Kidney (tissue), 14 donors: ENCODE data around the gene HTRA2. TPM values are rescaled to one million over a fixed set of nuclear protein-coding genes. Genes with fewer than 3 reads are reported as not detected.
A peak's percentile ranks its signal among the peaks of the same experiment; 100 is the strongest.

Experiments used
- DNase-seq, 5 donors: peaks; one replicate each; pipeline ENCODE4 v3.0.0-alpha.2; 2013 to 2020
- FAIRE-seq: peaks from 2 replicates; lab custom pipeline; 2012; peaks lifted over from hg19 to GRCh38; lab: Jason Lieb, UNC
- H3K27ac ChIP-seq, 2 donors: one replicate each; pipeline ENCODE4 v1.7.0; 2013; ENCODE audit warnings: low read depth in 2 of 2, low read length in 2 of 2, inconsistent platforms in 1 of 2
- H3K27me3 ChIP-seq: one replicate; pipeline ENCODE4 v1.7.1; 2013; ENCODE audit warnings: low read length, inconsistent platforms; ENCODE audit not compliant: control insufficient read depth, insufficient read depth
- H3K36me3 ChIP-seq, 3 donors: one replicate each; pipeline versions ENCODE4 v1.7.0 to v1.7.1; 2013; ENCODE audit warnings: low read length in 3 of 3, control low read depth in 1 of 3, inconsistent platforms in 1 of 3; ENCODE audit not compliant: insufficient read depth in 3 of 3, control insufficient read depth in 2 of 3
- H3K4me1 ChIP-seq, 3 donors: one replicate each; pipeline versions ENCODE4 v1.7.0 to v1.7.1; 2013; ENCODE audit warnings: low read length in 3 of 3, inconsistent platforms in 1 of 3, low read depth in 1 of 3; ENCODE audit not compliant: control insufficient read depth in 2 of 3, insufficient read depth in 2 of 3
- H3K4me3 ChIP-seq, 3 donors: one replicate each; pipeline versions ENCODE4 v1.7.0 to v1.8.1; 2013; ENCODE audit warnings: low read length in 3 of 3, control low read depth in 1 of 3, inconsistent platforms in 1 of 3
- H3K9ac ChIP-seq, 3 donors: one replicate each; pipeline versions ENCODE4 v1.7.0 to v1.7.1; 2013; ENCODE audit warnings: low read length in 3 of 3, control low read depth in 1 of 3, inconsistent platforms in 1 of 3
- H3K9me3 ChIP-seq, 3 donors: one replicate each; pipeline versions ENCODE4 v1.7.0 to v1.7.1; 2013; ENCODE audit warnings: low read length in 3 of 3, control low read depth in 1 of 3, inconsistent platforms in 1 of 3; ENCODE audit not compliant: control insufficient read depth in 2 of 3, insufficient read depth in 1 of 3
- intact Hi-C: fragments of 100-400 bp; cut with DNase I; formaldehyde crosslinking; loops from one replicate; pipeline ENCODE4 v1.11.1; 2022
- polyA plus RNA-seq: library from polyadenylated mRNA; stranded (reverse); fragments of 350-450 nt; fragmentation: Illumina TruSeq; extraction: RNeasy Lipid Tissue Mini Kit (QIAGEN cat#74804); gene quantifications from one replicate; pipeline ENCODE4 v1.2.3, GENCODE V29; 2014; ENCODE audit warnings: low read depth, low replicate concordance; ENCODE audit not compliant: insufficient read depth
- total RNA-seq: library from RNA; stranded (reverse); fragmentation: NEBNext Ultra II Directional; extraction: Animal tissue kit (Norgen Biotek cat#: 25700); gene quantifications from one replicate; pipeline ENCODE4 v1.2.1, GENCODE V29; 2021
- TF ChIP-seq, protein P1 (sequence below): IDR thresholded peaks from 3 replicates; pipeline ENCODE4 v1.5.1; 2012; ENCODE audit warnings: mild to moderate bottlenecking, moderate library complexity, borderline replicate concordance; ENCODE audit not compliant: insufficient read depth; ENCODE audit errors: extremely low read depth
- donor health status: control.
- donor health status: control.
- donor health status: control.
- donor health status: control.
- donor health status: control.
- donor health status: DM: yes; HTN: yes; CAD: no.
- donor health status: Normal renal cell carcinoma (clear cell type).

The HTRA2 gene
- total and polyA plus RNA-seq, 2 donors from 2014 or later = 30.8 to 44.2 TPM

DNA sequence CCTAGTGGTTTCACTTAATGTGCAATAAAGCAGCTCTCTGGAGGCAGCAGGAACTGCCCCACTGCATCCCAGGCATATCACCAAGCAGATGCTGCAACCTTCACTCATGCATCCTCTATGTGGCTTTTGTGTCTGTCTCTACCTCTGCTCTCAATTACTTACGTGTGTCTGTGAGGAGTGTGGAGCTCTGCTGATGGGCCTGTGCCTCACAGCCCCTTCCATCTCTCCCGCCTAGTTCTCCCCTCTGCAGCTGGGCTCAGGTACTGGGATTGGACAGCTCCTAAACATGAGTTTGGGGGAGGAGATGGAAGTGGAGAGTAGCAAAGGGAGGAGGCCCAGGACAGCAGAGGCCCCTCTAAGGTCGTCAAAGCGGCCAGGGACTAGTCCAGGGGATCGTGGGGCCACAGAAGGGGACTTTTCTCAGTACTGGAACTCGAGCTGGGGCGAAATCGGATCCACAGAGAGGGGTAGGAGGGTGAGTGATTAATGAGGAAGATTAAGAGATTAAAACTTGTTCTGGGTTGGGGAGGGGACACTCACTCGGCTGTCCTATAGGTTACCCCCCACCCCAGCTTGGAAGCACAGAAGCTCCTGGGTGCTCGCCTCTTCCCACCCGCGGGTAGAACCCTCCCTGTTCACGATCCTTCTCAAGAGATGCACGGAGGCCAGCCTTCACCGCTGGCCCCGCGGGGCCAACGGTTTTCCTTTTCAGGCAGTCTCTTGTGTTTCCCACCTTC lies 28.2 kb upstream of the HTRA2 start:
- H3K4me1 ChIP-seq = peaks cover 0 to 30% (median 18%) of the 10 kb centered on the region in 3 donors
- peaks cover 3 to 17% (median 8%) of the 10 kb centered on the region in 3 donors for H3K36me3 ChIP-seq
- H3K9me3 ChIP-seq = no peaks in the 10 kb centered on the region
- TF ChIP-seq, protein P1, sequence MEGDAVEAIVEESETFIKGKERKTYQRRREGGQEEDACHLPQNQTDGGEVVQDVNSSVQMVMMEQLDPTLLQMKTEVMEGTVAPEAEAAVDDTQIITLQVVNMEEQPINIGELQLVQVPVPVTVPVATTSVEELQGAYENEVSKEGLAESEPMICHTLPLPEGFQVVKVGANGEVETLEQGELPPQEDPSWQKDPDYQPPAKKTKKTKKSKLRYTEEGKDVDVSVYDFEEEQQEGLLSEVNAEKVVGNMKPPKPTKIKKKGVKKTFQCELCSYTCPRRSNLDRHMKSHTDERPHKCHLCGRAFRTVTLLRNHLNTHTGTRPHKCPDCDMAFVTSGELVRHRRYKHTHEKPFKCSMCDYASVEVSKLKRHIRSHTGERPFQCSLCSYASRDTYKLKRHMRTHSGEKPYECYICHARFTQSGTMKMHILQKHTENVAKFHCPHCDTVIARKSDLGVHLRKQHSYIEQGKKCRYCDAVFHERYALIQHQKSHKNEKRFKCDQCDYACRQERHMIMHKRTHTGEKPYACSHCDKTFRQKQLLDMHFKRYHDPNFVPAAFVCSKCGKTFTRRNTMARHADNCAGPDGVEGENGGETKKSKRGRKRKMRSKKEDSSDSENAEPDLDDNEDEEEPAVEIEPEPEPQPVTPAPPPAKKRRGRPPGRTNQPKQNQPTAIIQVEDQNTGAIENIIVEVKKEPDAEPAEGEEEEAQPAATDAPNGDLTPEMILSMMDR = no peak
- H3K27ac ChIP-seq = no peak overlapping the region
- no peak for FAIRE-seq
- intact Hi-C loops = no loop called here
- H3K27me3 ChIP-seq = peaks cover 12% of the 10 kb centered on the region
- H3K9ac ChIP-seq = no peak overlapping the region
- DNase-seq = peak in 4 of 5 donors; percentile 86 to 93 (median 87)
- peak overlapping the region in 2 of 3 donors; percentile 83 to 89 for H3K4me3 ChIP-seq

DNA sequence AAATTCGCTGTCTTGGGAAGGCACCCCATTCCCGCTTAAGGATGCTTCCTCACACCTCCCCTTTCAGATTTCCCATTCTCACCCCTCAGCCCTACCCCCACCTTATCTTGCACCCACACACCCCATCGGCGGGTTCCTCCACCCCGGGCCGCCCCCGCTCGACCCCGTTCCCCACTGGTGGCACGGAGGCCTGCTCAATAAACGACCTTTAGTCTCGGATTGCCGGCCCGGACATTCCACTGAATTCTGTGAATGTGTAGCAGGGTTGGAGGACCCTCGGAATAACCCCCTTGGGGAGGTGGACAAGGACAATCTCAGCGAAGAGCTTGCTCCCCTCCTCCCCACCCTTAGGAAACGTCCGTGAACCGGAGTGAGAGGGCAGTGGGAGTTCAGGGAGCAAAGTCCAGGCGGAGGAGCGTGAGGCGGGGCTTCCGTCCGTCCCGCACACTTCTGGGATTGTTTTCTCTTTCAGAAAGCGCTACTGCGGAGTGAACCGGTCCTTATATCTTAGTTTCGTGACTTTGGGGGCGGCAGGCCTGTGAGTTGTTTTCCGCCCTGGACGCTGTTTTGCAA lies 27.5 kb upstream of the HTRA2 start:
- FAIRE-seq (no peak), DNase-seq (peak; percentile 45 to 76 (median 72))
- Histone ChIP-seq H3K4me3 (peak overlapping the region; percentile 41 to 89 (median 83)), H3K9me3 (no peaks in the 10 kb centered on the region), H3K27me3 (peaks cover 10% of the 10 kb centered on the region), H3K4me1 (peaks cover 0 to 35% (median 22%) of the 10 kb centered on the region in 3 donors), H3K36me3 (peaks cover 3 to 17% (median 8%) of the 10 kb centered on the region in 3 donors), H3K9ac (peak overlapping the region in 1 of 3 donors; percentile 75), H3K27ac (peak overlapping the region; percentile 86 to 87)
- intact Hi-C loops = no loop called here
- TF ChIP-seq, protein P1 = no peak

DNA sequence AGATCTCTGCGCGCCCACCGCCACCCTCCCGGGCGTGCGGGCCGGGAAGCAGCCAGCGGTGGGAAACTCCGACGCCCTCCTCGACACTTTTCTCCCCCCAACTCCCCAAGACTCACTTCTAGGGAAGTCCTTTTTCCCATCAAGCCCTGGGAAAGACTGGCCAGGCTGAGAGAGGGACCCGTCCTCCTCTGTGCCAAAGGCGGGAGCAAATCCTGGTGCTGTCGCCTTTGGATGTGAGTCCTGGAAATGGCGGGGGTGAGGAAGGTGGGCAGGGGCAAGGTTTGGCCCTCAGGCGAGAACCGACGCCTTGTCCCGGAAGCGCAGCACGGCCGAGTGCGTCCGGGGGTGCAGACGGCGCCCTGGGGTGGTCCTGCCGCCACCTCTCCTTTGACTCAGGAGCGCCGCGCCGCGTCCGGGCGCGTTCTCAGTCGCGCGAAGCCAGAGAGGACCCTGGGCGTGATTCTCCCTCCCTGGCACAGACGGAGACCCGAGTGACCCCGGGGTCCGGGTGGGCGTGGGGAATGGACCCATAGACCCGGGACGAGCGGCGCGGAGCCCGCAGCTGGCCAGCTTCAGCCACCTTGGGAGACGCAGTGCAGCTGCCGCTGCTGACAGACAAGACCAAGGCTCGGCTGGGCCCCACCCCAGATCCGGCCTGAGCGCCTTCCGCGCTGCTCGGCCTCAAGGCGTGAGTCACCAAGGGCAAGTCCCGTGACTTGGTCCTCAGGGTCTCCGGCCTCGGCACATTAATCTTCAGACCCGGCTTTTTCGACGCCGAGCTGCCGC lies 26.8 kb upstream of the HTRA2 start:
- H3K9me3 ChIP-seq = no peaks in the 10 kb centered on the region
- DNase-seq (peak; percentile 76 to 96 (median 89)), FAIRE-seq (no peak)
- peak overlapping the region; percentile 86 to 87 for H3K27ac ChIP-seq
- peak overlapping the region in 2 of 3 donors; percentile 64 to 75 for H3K9ac ChIP-seq
- H3K27me3 ChIP-seq = peaks cover 9% of the 10 kb centered on the region
- intact Hi-C loops = no loop called here
- peaks cover 0 to 32% (median 22%) of the 10 kb centered on the region in 3 donors for H3K4me1 ChIP-seq
- TF ChIP-seq, protein P1 = no peak
- H3K4me3 ChIP-seq = peak overlapping the region; percentile 20 to 89 (median 83)
- peaks cover 3 to 17% (median 8%) of the 10 kb centered on the region in 3 donors for H3K36me3 ChIP-seq
